Left lobe of liver (tissue), 2 donors: Measurements from ENCODE around the gene GAS7. TPM values are rescaled to one million over a fixed set of nuclear protein-coding genes. Genes with fewer than 3 reads are reported as not detected.

ENCODE experiments used
- ATAC-seq: fragments of 200-7000 bp; cut with Tn5 transposase; one replicate; pipeline ENCODE4 v1.9.1; 2020; ENCODE audit warnings: mild to moderate bottlenecking, moderate library complexity
- DNase-seq: peaks from one replicate; pipeline ENCODE4 v3.0.0-alpha.2; 2020; ENCODE audit warnings: low spot score
- total RNA-seq: library from RNA; stranded (reverse); gene quantifications from one replicate; pipeline ENCODE4 v1.2.1, GENCODE V29; 2021
- donor health status: DM: no; HTN: no; CAD: no; lungs with moderate emphysema.
- donor health status: DM: no; HTN: yes; CAD: no.

Gene GAS7
- total RNA-seq, 1 donor from 2014 or later: 2.4 TPM

- ATAC-seq (no peak), DNase-seq (no peak)
These were observed 203.6 kb downstream of the GAS7 start for GRCh38 chr17:9994761-9995160.

- no peak for ATAC-seq
These were observed 206.6 kb downstream of the GAS7 start for GRCh38 chr17:9991796-9992195.

GRCh38 chr17:9991351-9991750 is 207.1 kb downstream of the GAS7 start:
- DNase-seq: no peak
- no peak for ATAC-seq

More at GRCh38 chr17:9991796-9992195, 206.6 kb downstream of the GAS7 start:
- no peak for DNase-seq

- no peak for DNase-seq
- peak; percentile 76 for ATAC-seq
These were observed 210.4 kb downstream of the GAS7 start for GRCh38 chr17:9987779-9988585.

- DNase-seq (no peak), ATAC-seq (no peak)
These were observed 211.5 kb downstream of the GAS7 start for GRCh38 chr17:9986754-9987382.

GRCh38 chr17:9985646-9986045 is 212.8 kb downstream of the GAS7 start:
- no peak for DNase-seq

GRCh38 chr17:9984768-9985167 is 213.6 kb downstream of the GAS7 start:
- ATAC-seq (no peak), DNase-seq (no peak)

More at GRCh38 chr17:9985646-9986045, 212.8 kb downstream of the GAS7 start:
- no peak for ATAC-seq

- ATAC-seq (peak; percentile 52), DNase-seq (no peak)
These were observed 216.2 kb downstream of the GAS7 start for GRCh38 chr17:9982159-9982558.

- no peak for ATAC-seq
- DNase-seq: no peak
These were observed 217.0 kb downstream of the GAS7 start for GRCh38 chr17:9981344-9981915.

- DNase-seq (no peak), ATAC-seq (no peak)
These were observed 218.9 kb downstream of the GAS7 start for GRCh38 chr17:9979463-9979995.

GRCh38 chr17:9977180-9977575 is 221.2 kb downstream of the GAS7 start:
- no peak for ATAC-seq
- no peak for DNase-seq

GRCh38 chr17:9976283-9977179 is 221.9 kb downstream of the GAS7 start:
- DNase-seq: no peak
- no peak for ATAC-seq

GRCh38 chr17:9974448-9975381 is 223.7 kb downstream of the GAS7 start:
- ATAC-seq (no peak), DNase-seq (no peak)

GRCh38 chr17:9973669-9974447 is 224.5 kb downstream of the GAS7 start:
- ATAC-seq (no peak), DNase-seq (no peak)

GRCh38 chr17:9971991-9972390 is 226.4 kb downstream of the GAS7 start:
- ATAC-seq: no peak
- no peak for DNase-seq

GRCh38 chr17:9969301-9969935 is 229.0 kb downstream of the GAS7 start:
- DNase-seq: no peak
- ATAC-seq: no peak

GRCh38 chr17:9968881-9969280 is 229.5 kb downstream of the GAS7 start:
- DNase-seq (no peak), ATAC-seq (no peak)

GRCh38 chr17:9968008-9968407 is 230.4 kb downstream of the GAS7 start:
- ATAC-seq (no peak), DNase-seq (no peak)
